ENCODE data around the gene UPK1B. TPM values are rescaled to one million over a fixed set of nuclear protein-coding genes. Genes with fewer than 3 reads are reported as not detected.

Gene UPK1B
- total RNA-seq, 1 donor from 2014 or later, result not detected

GRCh38 chr3:119177321-119177720 lies 3.9 kb downstream of the UPK1B start:
- DNase-seq, result no peak

- no peak for DNase-seq
These were observed 8.4 kb downstream of the UPK1B start for GRCh38 chr3:119181765-119182164.

GRCh38 chr3:119184111-119184510 lies 10.7 kb downstream of the UPK1B start:
- no peak for DNase-seq

- no peak for DNase-seq
These were observed 11.6 kb downstream of the UPK1B start for GRCh38 chr3:119184796-119185570.

- no peak for DNase-seq
These were observed 13.9 kb downstream of the UPK1B start for GRCh38 chr3:119187266-119187665.

DNA sequence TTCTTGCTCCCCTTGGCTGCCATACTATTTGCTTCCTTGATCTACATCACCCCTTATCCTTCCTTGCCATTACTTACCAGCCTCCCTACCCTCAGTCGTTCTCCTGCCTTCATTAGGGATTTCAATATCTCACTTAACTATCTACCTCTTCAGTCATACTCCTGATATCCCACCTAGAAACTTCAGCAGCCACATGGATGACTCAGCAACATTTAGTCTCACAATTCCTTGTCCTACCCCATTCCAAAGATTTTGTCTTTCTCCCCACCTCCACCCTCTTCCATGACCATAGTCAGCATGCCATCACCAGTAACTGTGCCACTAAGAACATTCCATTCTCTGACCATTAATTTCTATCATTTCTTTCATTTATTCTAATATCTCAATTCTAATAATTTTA lies 18.4 kb downstream of the UPK1B start:
- DNase-seq, result no peak

DNA sequence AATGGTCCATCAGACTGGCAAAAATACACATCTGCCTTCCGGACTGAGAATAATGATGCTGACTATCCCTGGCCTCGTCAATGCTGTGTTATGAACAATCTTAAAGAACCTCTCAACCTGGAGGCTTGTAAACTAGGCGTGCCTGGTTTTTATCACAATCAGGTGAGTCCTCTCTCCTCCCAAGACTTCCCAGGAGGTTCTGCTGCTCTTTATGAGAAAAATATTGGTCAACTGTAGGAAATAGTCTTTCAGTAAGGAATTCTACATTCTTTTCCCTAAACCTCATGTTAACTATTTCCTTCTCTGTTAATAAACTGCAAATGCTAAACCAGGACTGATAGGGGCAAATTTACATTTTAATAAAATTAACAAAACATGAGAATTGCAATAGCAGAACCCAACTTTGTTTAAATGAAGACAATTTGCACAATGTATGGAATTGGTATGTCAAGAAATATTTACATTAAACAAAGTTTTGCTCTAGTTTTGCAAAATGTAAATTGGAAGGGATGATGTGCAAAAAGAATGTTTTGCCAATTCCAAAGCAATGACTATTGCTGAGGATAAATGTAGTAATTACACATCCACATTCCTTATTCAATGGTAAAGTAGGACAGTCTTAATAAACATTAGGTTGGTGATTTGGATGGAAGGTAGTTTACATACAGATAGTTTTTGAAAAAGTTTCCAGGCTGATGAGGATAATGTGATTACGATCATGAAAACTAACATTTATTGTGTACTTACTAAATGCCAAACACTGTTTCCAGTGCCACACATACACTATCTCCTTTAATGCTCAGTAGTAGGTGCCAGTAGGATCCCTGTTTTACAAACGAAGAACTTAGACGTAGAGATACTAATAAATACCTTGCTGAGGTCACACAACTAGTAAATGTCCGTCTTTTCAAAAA lies 21.1 kb downstream of the UPK1B start:
- DNase-seq, result no peak

DNA sequence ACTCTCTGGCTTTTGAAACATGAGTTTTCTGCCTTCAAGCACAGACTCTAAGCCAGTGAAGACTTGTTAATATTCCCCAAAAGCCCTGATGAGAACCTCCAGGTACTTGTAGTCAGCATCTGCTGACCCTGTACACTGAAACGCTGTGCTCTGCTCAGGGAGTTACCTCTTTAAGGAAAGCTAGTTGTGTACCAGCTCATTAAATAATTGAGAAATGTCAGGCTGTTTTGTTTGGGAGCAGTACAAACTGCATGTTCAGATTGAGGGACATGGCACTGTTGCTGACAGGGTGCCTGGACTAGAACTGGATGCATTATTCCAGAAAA lies 21.7 kb downstream of the UPK1B start:
- no peak for DNase-seq

DNA sequence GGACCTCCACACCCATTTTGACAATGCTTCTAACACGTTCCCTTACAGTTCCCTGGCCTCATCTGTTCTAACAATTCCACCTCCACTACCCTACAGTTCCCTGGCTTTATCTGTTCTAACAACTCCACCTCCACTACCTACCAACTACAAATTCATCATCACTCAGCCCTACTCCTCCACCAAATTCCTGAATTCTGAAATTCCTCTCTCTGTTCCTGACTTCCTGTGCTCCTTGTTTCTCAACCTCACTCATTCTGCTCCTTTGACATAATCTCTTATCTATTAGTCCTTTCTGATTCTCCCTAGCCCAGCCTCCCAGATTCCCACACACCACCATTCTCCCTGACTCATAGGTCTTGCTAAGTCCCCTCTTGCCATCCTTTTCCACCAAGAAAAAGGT lies 22.5 kb downstream of the UPK1B start:
- DNase-seq, result no peak

DNA sequence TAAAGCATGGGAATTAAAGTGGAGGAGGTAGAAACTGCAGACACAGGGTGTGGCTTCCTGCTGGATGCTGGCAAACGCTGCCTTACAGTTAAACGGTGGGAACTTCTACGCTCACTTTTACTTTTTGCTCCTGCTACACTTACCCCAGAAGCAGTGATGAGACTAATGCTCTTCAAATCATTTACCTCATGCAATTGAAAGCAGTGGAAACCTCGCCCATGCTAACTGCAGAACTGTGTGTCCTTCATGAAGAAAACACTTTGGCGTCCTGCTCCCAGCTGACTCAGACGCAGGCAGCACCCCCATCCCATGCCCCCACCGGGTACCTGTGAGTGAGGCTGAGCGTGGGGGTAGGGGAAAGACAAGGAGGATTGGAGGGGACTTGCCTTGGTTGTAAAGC lies 31.8 kb downstream of the UPK1B start:
- no peak for DNase-seq

- DNase-seq, result no peak
These were observed 32.3 kb downstream of the UPK1B start for GRCh38 chr3:119205685-119206084.

DNA sequence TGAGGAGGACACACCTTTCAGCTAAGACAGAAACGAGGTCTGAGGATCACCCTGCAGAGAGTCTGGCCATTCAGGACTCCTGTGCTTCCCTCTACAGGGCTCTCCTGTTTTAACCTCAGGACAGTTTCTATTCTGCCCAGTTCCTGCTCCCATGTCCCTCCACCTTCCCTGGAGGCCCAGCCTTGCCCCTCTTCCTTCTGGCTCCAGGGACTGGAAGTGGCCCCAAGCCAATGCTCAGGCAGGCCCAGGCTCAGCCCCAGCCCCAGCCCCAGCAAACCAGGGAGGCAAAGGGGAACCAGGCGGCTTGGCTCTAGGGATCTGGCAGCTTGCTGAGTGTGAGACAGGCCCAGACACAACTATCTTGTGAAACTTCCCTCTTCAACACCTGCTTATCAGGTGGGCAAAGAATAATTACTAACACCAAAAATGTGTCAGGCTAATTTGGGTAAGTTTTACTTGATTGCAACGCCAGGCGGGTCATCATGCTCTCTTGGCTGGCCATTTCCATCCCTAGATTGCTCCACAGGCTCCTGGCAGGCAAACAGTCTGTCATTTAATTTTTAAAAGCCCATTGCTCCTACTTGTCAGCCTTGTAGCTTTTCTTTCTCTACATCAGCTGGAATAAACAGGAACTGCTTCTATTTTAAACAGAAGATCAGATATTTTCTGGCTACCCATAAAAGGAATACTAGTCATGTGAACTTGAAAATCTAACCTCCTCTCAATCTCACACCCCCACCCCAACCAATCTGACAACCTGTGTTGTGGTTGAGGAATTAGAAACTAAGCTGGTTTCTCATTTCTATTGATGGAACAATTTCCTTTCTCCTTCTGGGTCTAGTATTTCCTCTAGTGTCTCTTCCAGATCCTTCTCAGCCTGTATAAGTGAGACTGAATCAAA lies 33.5 kb downstream of the UPK1B start:
- no peak for DNase-seq

- DNase-seq, result no peak
These were observed 34.1 kb downstream of the UPK1B start for GRCh38 chr3:119207512-119207875.

- DNase-seq, result no peak
These were observed 37.8 kb downstream of the UPK1B start for GRCh38 chr3:119211193-119211592.

- DNase-seq, result no peak
These were observed 38.4 kb downstream of the UPK1B start for GRCh38 chr3:119211803-119212202.

DNA sequence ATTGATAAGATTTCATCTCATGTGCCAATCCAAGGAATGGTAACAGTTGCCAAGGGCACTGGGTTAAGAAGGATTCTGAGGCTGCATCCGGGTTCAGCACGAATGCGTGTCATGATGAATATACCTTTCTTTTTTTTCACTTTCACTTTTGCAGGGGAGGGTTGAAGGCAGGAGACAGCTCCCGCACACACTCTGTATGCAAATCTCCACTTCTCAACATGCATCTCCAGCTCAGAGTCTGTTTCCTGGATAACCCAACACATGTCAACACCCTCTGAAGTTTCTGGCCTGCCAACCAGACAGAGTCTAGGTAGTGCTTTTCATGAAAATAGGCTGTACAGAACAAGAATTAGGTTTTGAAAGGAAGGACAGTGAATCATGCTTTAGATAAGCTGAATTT lies 45.7 kb downstream of the UPK1B start:
- no peak for DNase-seq

DNA sequence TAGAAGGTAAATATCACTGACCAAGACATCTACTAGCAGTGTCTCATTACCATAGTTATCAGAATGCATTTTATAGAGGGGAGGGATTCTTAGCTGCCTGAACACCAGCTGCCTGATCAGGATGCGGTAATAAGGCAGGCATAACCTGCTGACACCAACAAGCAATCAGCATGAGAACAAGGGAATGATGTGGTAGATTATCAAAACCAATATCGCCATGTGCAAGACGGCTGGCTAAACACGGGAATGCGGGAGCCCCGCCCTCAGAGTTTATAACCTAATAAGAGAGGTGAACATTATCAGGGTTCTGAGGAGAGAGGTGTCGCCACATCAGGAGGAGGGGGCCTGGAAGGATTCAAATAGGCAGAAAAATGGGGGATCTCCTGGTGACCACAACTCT lies 46.8 kb downstream of the UPK1B start:
- no peak for DNase-seq

DNA sequence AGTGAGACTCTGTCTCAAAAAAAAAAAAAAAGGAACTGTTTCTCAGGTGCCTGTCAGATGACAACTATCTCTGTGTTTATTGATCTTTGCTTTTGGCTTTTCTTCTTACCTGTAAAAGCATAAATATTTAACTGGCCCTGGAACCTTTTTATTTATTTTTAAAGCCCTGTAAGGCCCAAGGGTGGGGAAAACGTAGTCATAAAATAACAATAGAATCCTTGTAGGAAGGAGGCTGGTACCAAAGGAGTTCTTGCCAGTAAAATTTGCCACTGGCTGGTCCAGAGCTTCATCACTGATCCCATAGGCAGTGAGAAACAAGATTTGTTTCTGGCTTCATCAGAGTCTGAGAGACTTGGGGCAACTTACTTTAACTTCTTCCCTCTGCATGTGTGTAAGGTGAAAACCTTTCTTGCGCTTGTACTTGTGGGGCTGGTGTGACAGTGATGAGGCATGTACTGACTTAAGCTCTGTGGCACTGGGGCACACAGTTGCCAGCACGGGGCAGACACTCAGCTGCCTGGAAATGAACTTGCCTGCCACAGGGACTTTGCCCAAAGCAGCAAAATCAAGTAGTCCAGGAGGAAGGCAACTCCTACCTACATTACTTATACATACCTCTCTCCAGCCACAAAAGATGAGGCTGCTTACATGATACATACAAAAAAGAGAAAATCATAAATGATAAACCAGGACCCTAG lies 47.7 kb downstream of the UPK1B start:
- DNase-seq, result no peak

- no peak for DNase-seq
These were observed 48.5 kb downstream of the UPK1B start for GRCh38 chr3:119221779-119222320.

GRCh38 chr3:119222391-119222790 lies 49.0 kb downstream of the UPK1B start:
- no peak for DNase-seq

GRCh38 chr3:119223511-119223910 lies 50.1 kb downstream of the UPK1B start:
- no peak for DNase-seq

GRCh38 chr3:119225121-119225520 lies 51.7 kb downstream of the UPK1B start:
- DNase-seq, result no peak

Measured in dermis blood vessel endothelial cell (primary cell).